SK-N-SH treated with all-trans-retinoic acid at 6 μM for 48 hours (cell line): ENCODE results near the gene GRM7.

Source experiments
- ARNTL ChIP-seq: fragments of 450-650 bp; formaldehyde crosslinking; IDR thresholded peaks from 2 replicates; pipeline ENCODE4 v1.5.0; 2020; ENCODE audit warnings: low read depth, mild to moderate bottlenecking, moderate library complexity, borderline replicate concordance
- BACH2 ChIP-seq: fragments of 250-450 bp; sonication (Bioruptor Pico); IDR thresholded peaks from 2 replicates; pipeline ENCODE4 v1.9.0; 2021; ENCODE audit warnings: mild to moderate bottlenecking, borderline replicate concordance
- CSDC2 ChIP-seq: fragments of 250-450 bp; sonication (Bioruptor Pico); IDR thresholded peaks from 2 replicates; pipeline ENCODE4 v1.5.0; 2020; ENCODE audit warnings: mild to moderate bottlenecking, moderate library complexity
- GLIS3 ChIP-seq: fragments of 250-450 bp; sonication (Bioruptor Pico); IDR thresholded peaks from 2 replicates; pipeline ENCODE4 v1.5.0; 2020; ENCODE audit warnings: mild to moderate bottlenecking, moderate library complexity
- ISL1 ChIP-seq: fragments of 250-450 bp; sonication (Bioruptor Pico); IDR thresholded peaks from 2 replicates; pipeline ENCODE4 v2.1.2; 2022; ENCODE audit warnings: mild to moderate bottlenecking, moderate library complexity
- PPARA ChIP-seq: fragments of 250-450 bp; sonication (Bioruptor Pico); IDR thresholded peaks from 2 replicates; pipeline ENCODE4 v1.5.0; 2020; ENCODE audit warnings: mild to moderate bottlenecking, borderline replicate concordance
- RARB ChIP-seq: fragments of 250-450 bp; sonication (Bioruptor Pico); IDR thresholded peaks from 2 replicates; pipeline ENCODE4 v1.8.0; 2021; ENCODE audit warnings: mild to moderate bottlenecking, moderate library complexity
- ZFP3 ChIP-seq: fragments of 250-450 bp; sonication (Bioruptor Pico); IDR thresholded peaks from 2 replicates; pipeline ENCODE4 v1.5.0; 2020; ENCODE audit warnings: mild to moderate bottlenecking, moderate library complexity
- ZFP30 ChIP-seq: fragments of 450-650 bp; formaldehyde crosslinking; IDR thresholded peaks from 2 replicates; pipeline ENCODE4 v1.5.0; 2022; ENCODE audit warnings: mild to moderate bottlenecking, moderate library complexity
- TF ChIP-seq, protein P1 (sequence below): fragments of 250-450 bp; sonication (Bioruptor Pico); IDR thresholded peaks from 2 replicates; pipeline ENCODE4 v1.8.0; 2020; ENCODE audit warnings: mild to moderate bottlenecking, moderate library complexity, borderline replicate concordance

DNA sequence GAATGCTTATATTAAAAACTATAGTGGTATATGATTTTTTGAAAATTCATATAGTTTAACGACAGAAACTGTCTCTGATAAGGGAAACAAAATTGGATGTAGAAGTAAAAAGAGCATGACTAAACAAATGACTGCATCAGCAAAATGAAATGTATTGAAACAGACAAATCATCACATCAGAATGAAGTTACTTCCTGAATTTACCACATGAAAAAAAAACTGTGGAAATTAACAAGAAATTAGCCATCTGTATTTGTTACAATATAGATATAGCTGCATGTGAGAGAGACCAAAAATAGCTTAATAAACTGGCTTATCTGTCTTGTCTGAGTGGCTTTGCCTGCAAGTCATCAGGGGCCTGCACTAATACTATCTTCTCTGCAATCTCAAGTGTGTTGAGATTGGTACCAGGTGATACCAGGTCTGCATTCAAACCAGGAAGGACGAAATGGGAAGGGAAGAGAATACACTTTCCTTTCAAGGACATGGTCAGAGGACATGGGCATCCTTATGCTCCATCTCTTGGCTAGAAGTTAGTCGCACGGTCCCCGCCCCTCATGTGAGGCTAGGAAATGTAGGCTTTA, 388.7 kb downstream of the GRM7 start:
- no peak for TF ChIP-seq RARB (CRISPR knock-in tag)
- TF ChIP-seq, protein P1, sequence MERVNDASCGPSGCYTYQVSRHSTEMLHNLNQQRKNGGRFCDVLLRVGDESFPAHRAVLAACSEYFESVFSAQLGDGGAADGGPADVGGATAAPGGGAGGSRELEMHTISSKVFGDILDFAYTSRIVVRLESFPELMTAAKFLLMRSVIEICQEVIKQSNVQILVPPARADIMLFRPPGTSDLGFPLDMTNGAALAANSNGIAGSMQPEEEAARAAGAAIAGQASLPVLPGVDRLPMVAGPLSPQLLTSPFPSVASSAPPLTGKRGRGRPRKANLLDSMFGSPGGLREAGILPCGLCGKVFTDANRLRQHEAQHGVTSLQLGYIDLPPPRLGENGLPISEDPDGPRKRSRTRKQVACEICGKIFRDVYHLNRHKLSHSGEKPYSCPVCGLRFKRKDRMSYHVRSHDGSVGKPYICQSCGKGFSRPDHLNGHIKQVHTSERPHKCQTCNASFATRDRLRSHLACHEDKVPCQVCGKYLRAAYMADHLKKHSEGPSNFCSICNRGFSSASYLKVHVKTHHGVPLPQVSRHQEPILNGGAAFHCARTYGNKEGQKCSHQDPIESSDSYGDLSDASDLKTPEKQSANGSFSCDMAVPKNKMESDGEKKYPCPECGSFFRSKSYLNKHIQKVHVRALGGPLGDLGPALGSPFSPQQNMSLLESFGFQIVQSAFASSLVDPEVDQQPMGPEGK (CRISPR knock-in tag): no peak
- no peak for TF ChIP-seq ZFP30 (CRISPR knock-in tag)
- no peak for TF ChIP-seq PPARA (CRISPR knock-in tag)
- TF ChIP-seq ISL1 (CRISPR knock-in tag): no peak
- no peak for TF ChIP-seq GLIS3
- no peak for TF ChIP-seq ARNTL (CRISPR knock-in tag)
- TF ChIP-seq ZFP3: no peak
- no peak for TF ChIP-seq BACH2 (CRISPR knock-in tag)
- no peak for TF ChIP-seq CSDC2 (CRISPR knock-in tag)
